Measurements from ENCODE around the gene CFAP77. TPM values are rescaled to one million over a fixed set of nuclear protein-coding genes. Genes with fewer than 3 reads are reported as not detected.

Gene CFAP77
- total RNA-seq, 1 donor from 2014 or later: not detected

GRCh38 chr9:132464547-132464946 lies 54.5 kb downstream of the CFAP77 start:
- DNase-seq (ENCODE audit: extremely low spot score in 2 of 2): no peak
- intact Hi-C loops (cut with DNase I): no loop called here
- no peaks in the 10 kb centered on the region for H3K36me3 ChIP-seq
- no peak overlapping the region for H3K27ac ChIP-seq
- no peaks in the 10 kb centered on the region for H3K4me1 ChIP-seq
- H3K9me3 ChIP-seq: no peaks in the 10 kb centered on the region
- no peaks in the 10 kb centered on the region for H3K27me3 ChIP-seq
- no peak for TF ChIP-seq POLR2A (IDR thresholded peaks at IDR 0.05)
- TF ChIP-seq POLR2AphosphoS5 (IDR thresholded peaks at IDR 0.05; ENCODE audit: insufficient read depth in 1 of 2, low read depth in 1 of 2): no peak
- no peak for TF ChIP-seq CTCF (IDR thresholded peaks at IDR 0.05)
- H3K4me3 ChIP-seq: no peak overlapping the region

- DNase-seq (ENCODE audit: extremely low spot score in 2 of 2): no peak
- Histone ChIP-seq H3K4me3 (no peak overlapping the region), H3K36me3 (no peaks in the 10 kb centered on the region), H3K27me3 (no peaks in the 10 kb centered on the region), H3K9me3 (no peaks in the 10 kb centered on the region), H3K4me1 (no peaks in the 10 kb centered on the region), H3K27ac (no peak overlapping the region)
- intact Hi-C loops (cut with DNase I): no loop called here
- TF ChIP-seq POLR2A (IDR thresholded peaks at IDR 0.05) (no peak), CTCF (IDR thresholded peaks at IDR 0.05) (no peak), POLR2AphosphoS5 (IDR thresholded peaks at IDR 0.05; ENCODE audit: insufficient read depth in 1 of 2, low read depth in 1 of 2) (no peak)
Measured at GRCh38 chr9:132465131-132465635, 55.2 kb downstream of the CFAP77 start.

GRCh38 chr9:132472199-132472598 lies 62.2 kb downstream of the CFAP77 start:
- intact Hi-C loops (cut with DNase I): no loop called here
- H3K4me1 ChIP-seq: no peaks in the 10 kb centered on the region
- H3K27me3 ChIP-seq: no peaks in the 10 kb centered on the region

GRCh38 chr9:132472599-132472998 lies 62.6 kb downstream of the CFAP77 start:
- intact Hi-C loops (cut with DNase I): no loop called here
- no peak for DNase-seq (ENCODE audit: extremely low spot score in 2 of 2)
- TF ChIP-seq CTCF (IDR thresholded peaks at IDR 0.05) (no peak), POLR2AphosphoS5 (IDR thresholded peaks at IDR 0.05; ENCODE audit: insufficient read depth in 1 of 2, low read depth in 1 of 2) (no peak), POLR2A (IDR thresholded peaks at IDR 0.05) (no peak)
- no peaks in the 10 kb centered on the region for H3K9me3 ChIP-seq
- H3K4me3 ChIP-seq: no peak overlapping the region
- H3K27me3 ChIP-seq: no peaks in the 10 kb centered on the region
- H3K27ac ChIP-seq: no peak overlapping the region
- no peaks in the 10 kb centered on the region for H3K4me1 ChIP-seq
- H3K36me3 ChIP-seq: no peaks in the 10 kb centered on the region

More at GRCh38 chr9:132472199-132472598, 62.2 kb downstream of the CFAP77 start:
- Histone ChIP-seq H3K4me3 (no peak overlapping the region), H3K9me3 (no peaks in the 10 kb centered on the region), H3K27ac (no peak overlapping the region), H3K36me3 (no peaks in the 10 kb centered on the region)
- DNase-seq (ENCODE audit: extremely low spot score in 2 of 2): no peak
- TF ChIP-seq POLR2A (IDR thresholded peaks at IDR 0.05): no peak
- TF ChIP-seq CTCF (IDR thresholded peaks at IDR 0.05): no peak
- TF ChIP-seq POLR2AphosphoS5 (IDR thresholded peaks at IDR 0.05; ENCODE audit: insufficient read depth in 1 of 2, low read depth in 1 of 2): no peak

GRCh38 chr9:132474253-132474652 lies 64.2 kb downstream of the CFAP77 start:
- no peaks in the 10 kb centered on the region for H3K4me1 ChIP-seq
- intact Hi-C loops (cut with DNase I): no loop called here
- H3K9me3 ChIP-seq: no peaks in the 10 kb centered on the region
- no peak overlapping the region for H3K27ac ChIP-seq
- H3K36me3 ChIP-seq: no peaks in the 10 kb centered on the region
- no peak overlapping the region for H3K4me3 ChIP-seq
- DNase-seq (ENCODE audit: extremely low spot score in 2 of 2): no peak
- no peaks in the 10 kb centered on the region for H3K27me3 ChIP-seq
- TF ChIP-seq CTCF (IDR thresholded peaks at IDR 0.05): no peak
